ENCODE measurements around the gene TMPRSS11A.

Gene TMPRSS11A

GRCh38 chr4:67861513-67861912 is 101.8 kb downstream of the TMPRSS11A start:
- DNase-seq: no peak
